HG03378 (cell line): Measurements from ENCODE around the gene PKP4.

ENCODE experiments used
- ATAC-seq: cut with Tn5 transposase; IDR thresholded peaks from one replicate; pipeline ENCODE4 v1.9.1; 2021; ENCODE audit warnings: mild to moderate bottlenecking, moderate library complexity; ENCODE audit not compliant: unreplicated experiment

The PKP4 gene

DNA sequence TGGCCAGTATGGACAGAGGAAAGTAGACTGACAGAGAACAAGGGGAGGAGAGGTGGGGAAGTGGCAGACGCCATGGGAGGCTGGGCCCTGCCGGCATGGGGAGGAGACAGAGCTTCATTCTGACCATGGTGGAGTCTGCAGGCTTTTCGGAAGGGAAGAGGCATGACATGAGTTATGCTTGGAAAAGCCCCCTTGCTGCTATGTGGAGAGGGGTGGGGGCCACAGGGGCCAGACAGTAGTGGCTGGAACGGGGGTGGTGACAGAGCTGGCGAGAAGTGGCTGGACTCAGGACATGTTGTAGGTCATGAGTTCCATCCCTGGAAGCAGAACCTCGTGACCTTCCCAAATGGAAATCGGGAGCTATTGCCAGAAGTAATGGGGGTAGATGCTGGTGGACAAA is 271.7 kb downstream of the PKP4 start:
- no peak for ATAC-seq

GRCh38 chr2:158729451-158729850 is 272.7 kb downstream of the PKP4 start:
- ATAC-seq: no peak

DNA sequence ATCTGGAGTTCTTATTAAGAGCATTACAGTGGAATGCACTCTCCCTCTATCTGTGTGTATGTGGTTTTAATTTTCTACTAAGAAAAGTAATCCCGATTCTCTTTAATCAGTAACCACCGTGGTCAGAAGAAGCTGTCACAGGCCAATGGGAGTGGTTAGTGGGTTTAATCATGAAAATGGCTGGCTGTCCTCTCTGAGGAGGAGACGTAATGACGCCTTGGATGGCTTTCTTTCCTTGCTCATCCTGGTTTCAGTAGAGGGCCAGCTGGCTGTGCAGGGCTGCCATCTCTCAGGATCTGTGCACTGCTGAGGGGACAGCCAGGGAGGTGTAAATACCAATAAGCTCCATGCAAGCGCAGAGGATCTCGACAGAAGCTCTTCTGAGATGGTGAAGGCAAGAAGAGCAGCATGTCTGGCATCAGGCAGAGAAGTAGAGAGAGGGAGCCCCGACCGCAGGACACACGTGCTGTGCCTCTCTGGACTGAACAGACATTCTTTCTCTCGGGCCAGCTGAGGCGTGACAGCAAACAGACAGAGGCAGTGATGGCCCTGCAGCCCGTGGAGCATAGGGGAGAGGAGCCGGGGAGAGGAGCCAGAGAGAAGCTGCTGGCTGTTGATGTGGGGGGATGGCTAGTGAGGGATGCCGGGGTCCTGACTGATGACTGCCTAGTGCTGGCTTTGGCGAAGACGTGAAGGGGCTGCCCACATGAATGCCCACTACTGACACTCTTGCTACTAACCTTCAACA is 273.3 kb downstream of the PKP4 start:
- ATAC-seq: no peak

- no peak for ATAC-seq
Observed at GRCh38 chr2:158730621-158731140, 273.9 kb downstream of the PKP4 start.

- no peak for ATAC-seq
Observed at GRCh38 chr2:158731386-158731785, 274.6 kb downstream of the PKP4 start.
